Prostate gland (tissue), 2 donors: ENCODE measurements around the gene GANC.

Source experiments
- CTCF ChIP-seq, 4 experiments: fragments of 200-600 bp in 2 of 4; fragments of 450-650 bp in 2 of 4; sonication (generic) in 2 of 4; IDR thresholded peaks; 1 replicate in 3 of 4; 2 replicates in 1 of 4; pipeline ENCODE4 v1.5.1; 2016 to 2019; ENCODE audit warnings: antibody characterized with exemption in 4 of 4, mild to moderate bottlenecking in 2 of 4, moderate library complexity in 2 of 4
- POLR2A ChIP-seq: fragments of 450-650 bp; IDR thresholded peaks from one replicate; pipeline ENCODE4 v1.6.1; 2016; ENCODE audit warnings: antibody characterized with exemption, mild to moderate bottlenecking
- POLR2AphosphoS5 ChIP-seq: sonication (generic); formaldehyde crosslinking; IDR thresholded peaks from one replicate; pipeline ENCODE4 v1.6.1; 2017; ENCODE audit warnings: antibody characterized with exemption

DNA sequence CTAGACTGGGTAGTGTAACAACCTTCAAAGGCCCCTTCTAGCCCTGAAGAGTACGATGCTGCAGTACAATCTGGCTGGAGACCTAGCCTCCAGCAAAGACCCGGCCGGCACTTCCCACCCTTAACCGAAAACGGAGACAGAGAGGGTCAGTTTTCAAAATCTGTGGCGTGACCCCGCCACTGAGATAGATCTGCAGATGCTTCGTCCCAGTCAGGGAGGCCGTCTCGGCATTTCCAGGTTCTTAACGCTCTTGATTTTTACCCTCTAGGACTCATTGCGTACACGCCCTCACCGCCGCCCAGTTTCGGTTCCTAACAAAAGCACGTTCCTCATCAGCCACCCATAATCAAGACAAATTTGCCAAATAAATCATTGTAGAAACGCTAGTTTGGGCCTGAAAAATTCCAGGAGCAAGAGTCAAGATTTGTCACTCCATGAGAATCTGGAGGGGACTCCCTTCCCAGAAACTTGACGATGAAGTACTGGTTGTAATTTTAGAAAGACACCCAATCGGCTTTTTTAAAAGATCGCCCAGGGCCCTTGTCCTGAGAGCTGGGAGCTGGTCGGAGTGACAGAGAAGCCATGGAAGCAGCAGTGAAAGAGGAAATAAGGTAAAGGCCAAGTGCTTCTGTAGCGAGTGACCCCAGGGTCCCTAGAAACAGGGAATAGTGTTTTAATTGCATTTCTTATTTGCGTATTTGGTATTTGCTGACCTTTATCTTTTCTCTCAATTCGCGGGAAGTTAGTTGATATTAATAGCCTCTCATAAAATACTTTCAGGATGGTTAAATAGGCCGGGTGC, 1.1 kb downstream of the GANC start:
- no peak for TF ChIP-seq CTCF (IDR thresholded peaks at IDR 0.05)
- TF ChIP-seq POLR2AphosphoS5: no peak
- TF ChIP-seq POLR2A: no peak
